ENCODE measurements around the gene KCNJ15.

The KCNJ15 gene

DNA sequence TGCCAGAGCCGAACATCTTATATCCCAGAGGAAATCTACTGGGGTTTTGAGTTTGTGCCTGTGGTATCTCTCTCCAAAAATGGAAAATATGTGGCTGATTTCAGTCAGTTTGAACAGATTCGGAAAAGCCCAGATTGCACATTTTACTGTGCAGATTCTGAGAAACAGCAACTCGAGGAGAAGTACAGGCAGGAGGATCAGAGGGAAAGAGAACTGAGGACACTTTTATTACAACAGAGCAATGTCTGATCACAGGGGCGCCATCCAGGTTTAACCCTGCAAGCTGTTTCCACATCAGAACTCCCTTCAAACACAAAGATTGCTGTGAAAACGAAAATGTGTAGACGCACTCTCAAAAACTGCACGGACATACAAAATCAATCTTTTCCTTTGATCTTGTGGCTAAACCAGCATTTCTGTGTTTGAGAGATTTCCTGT lies 43.4 kb downstream of the KCNJ15 start:
- DNase-seq, result no peak

- DNase-seq, result no peak
These were observed 44.8 kb downstream of the KCNJ15 start for GRCh38 chr21:38301321-38302214.

DNA sequence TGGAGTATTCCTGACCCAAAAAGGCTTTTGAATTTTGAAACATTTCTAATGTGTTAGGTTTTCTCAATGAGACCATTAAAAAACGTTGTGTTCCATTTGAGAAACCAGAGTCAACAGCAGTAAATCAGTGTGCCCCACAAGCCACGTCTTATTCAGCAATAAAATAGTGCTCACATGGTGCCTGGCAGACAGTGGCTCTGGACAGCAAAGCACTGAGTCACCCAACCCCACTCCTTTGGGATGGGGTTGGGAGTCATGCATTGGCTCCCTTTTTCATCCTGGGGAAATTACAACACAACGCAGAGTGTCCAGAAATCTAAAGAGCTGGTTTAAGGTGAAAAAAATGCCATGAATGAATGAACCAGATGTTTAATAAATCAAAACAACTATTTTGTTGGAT lies 46.5 kb downstream of the KCNJ15 start:
- DNase-seq, result no peak

DNA sequence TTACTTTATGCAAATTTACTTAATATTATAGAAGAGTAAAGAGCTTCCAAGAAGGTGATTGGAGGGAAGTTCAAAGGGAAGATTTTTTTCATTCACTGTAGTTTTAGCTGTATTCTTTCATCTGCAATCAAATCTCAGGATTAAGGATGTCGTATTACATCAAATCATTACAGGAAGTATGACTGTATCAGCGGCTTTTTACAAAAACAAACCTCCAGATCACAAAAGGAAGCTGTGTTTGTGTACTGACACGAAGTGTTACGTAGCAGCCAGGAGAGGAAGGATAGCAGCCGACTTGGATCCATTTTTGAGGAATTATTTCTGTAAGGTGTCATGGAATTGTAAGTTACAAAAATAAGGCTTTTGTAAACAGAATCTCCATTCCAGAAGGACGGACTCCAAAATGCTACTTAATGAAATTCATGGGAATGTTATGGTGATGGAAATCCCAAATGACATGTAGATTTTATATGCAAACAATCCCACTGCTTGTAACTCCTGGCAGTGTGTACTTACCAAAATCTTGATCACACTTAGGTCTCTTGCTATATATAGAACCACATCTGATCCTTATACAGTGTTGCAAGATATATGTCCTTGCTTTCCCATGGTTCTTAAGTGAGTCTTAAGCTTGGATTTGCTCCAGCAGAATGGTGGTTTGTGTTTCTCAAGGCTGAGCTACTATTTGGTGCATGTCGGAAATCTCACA lies 49.8 kb downstream of the KCNJ15 start:
- DNase-seq, result no peak

GRCh38 chr21:38307771-38308531 lies 51.2 kb downstream of the KCNJ15 start:
- no peak for DNase-seq

DNA sequence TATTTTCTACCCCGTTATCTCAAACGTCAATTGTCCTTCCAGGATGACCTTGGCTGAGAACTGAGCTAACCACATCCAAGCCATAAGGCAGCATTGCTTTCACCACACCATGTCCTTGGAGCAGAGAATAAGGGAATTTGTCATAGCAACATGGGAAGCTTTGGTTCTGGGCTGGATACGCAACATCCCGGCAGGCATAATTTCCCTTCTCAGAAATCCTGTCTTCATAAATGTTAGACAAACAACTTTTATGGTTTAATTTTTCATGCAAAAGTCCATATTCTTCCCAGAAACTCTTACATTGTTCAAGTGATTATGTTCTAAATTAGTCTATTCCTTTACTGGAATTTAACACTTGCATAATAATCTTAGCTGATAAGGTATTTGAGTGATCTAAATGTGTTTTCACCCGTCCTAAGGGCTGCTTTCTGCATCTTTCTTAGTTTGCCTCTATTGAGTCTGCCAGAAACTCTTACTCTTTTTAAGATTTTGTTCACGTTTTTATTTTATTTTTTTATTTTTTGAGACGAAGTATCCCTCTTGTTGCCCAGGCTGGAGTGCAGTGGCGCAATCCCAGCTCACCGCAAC lies 51.8 kb downstream of the KCNJ15 start:
- no peak for DNase-seq

DNA sequence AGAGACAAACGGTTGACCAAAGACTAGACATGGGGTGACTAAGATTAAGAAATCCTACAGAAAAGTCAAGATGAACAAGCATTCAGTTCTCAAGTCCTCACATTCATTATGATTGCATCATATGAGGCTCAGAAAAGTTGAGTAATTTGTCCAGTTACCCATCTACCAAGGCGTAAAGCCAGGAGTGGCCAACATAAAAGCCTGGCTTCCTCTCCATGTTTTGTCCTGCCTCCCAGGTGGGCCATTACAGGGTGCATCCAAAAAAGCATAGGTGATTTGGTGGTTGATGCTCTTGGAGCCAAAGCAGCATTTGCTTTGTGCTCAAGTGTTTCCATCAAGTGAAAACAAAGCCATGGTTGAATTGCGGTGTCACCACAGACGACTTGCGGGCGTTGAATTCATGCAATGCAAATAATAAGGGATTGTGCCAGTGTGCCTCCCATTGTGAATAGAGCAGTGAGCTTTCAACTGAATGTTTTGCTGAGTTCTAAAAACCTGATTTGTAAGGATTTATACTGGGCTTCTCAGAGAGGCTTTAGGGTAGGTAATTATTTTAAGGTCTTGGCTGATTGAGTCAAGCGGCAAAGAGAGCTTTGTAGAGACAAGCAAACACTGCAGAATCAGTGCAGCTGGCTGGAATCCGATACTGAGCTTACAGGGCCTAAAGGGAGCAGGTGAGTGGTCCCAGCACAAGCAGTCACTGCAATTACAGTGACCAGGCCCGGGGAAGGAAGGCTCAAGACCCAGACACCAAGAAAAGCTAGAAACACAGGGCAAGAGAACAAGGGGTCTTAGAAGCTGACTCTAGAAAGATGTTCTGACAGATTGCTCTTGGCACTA lies 54.1 kb downstream of the KCNJ15 start:
- DNase-seq, result no peak

GRCh38 chr21:38311765-38312164 lies 55.0 kb downstream of the KCNJ15 start:
- DNase-seq, result no peak

DNA sequence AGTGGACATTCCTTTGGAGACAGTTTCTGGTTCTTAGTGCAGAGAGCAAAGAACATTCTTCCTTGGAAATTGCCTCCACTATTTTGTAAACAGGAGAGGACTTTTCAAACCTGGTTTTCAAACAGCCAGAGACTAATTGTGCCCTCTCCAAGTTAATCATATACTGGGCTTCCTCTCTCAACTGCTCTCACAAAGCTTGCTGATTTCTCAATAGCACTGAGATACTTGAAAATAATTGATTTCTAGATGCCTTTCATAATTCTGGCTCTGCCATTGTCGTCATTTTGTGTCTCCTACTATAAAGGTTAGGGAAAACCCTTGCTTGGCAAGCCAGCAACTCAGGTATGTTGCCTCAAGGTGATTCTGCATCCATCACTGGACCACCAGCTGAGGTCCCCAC lies 56.0 kb downstream of the KCNJ15 start:
- DNase-seq, result no peak

DNA sequence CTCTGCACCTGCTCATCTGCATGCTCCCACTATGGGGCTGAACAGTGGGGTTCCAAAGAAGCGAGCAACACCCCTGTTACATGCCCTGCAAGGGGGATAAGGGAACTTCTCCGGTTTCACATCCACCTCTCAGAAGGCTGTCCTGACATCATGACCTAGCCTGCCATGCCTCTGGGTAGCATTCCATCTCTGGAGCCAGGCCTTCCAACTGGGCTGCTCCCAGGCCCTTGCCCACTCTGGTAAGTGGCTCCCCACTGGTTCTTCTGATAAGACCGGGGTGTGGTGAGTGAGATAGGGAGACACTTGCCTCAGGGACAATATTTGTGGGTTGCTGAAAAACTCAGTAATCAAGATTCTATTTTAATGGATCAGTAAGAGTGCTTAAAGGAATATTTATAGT lies 57.8 kb downstream of the KCNJ15 start:
- DNase-seq, result no peak

- no peak for DNase-seq
These were observed 58.3 kb downstream of the KCNJ15 start for GRCh38 chr21:38315122-38315521.

GRCh38 chr21:38319781-38320180 lies 63.0 kb downstream of the KCNJ15 start:
- DNase-seq, result no peak

GRCh38 chr21:38321568-38321967 lies 64.8 kb downstream of the KCNJ15 start:
- DNase-seq, result no peak

- no peak for DNase-seq
These were observed 65.6 kb downstream of the KCNJ15 start for GRCh38 chr21:38322311-38322950.

DNA sequence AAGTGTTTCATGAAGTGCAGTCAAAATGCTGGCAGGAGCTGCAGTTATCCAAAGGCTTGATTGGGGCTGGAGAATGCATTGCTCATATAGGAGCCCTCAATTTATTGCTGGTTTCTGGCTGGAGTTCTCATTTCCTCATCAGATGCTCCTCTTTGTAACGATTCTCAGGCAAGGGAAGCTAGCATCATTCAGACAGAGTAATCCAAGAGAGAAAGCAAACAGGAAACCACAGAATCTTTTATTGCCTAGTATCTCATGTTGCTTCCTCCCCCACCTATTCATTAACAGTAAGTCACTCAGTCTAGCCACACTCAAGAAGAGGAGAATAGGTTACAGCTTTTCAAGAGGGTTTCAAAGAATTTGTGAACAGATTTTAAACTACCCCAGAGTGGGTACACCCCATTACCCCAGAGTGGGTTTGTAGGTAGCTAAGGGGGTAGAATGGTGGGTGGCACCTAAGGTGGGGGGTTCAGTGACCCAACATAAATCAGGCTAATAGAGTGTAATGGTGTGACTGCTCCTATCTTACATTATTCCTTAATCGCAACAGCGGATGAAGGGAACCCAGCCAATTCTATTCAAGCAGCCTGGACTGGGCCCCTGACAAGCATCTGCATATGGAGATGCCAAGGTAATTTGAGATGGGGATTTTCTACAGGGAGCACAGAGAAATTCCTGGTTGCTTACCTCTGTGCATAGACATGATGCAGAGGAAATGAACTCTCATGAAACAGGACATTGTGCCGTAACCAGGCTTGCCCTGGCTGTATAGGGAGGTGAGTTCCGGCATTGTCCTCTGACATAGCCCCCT lies 67.1 kb downstream of the KCNJ15 start:
- DNase-seq, result no peak

- DNase-seq, result no peak
These were observed 68.4 kb downstream of the KCNJ15 start for GRCh38 chr21:38325216-38325615.

GRCh38 chr21:38325731-38326420 lies 69.1 kb downstream of the KCNJ15 start:
- DNase-seq, result no peak

GRCh38 chr21:38326429-38326828 lies 69.6 kb downstream of the KCNJ15 start:
- no peak for DNase-seq

DNA sequence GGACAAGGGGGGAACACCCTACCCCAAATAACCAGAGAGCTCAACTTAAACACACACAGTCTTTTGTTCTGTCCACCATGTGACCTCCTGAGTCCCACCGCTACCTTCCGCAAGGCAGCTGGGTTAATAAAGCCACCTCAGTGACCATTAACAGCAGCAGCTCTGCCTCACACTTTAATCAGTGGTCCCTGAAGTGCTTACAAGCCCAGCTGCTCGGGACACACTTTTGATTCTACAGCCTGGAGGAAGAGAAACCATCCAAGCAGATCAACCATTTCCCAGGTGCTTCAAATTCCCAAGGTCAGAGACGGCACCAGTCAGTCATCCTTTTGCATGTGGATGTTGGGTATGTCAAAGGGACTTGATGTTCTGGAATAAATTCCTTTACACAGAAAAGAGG lies 70.1 kb downstream of the KCNJ15 start:
- no peak for DNase-seq

DNA sequence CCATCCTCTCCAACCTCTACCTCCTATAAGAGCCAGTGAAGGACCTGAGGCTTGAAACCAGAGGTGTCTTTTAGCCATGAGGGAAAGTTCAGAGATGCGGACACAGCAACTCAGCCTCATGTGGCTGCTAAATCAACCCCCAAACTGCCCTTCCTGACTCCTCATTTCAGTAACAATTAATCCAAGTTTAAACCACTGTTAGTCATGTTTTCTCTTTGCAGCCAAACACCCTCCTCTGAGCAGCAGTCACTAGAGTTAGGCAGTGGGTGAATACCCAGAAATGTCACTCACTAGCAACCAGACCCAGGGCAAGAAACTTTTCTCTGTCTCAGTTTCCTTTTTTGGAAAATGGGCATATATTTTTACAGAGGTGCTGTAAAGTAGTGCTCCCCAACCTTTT lies 71.2 kb downstream of the KCNJ15 start:
- no peak for DNase-seq
